Sigmoid colon (tissue), 7 donors: ENCODE results near the gene RNF25. TPM values are rescaled to one million over a fixed set of nuclear protein-coding genes. Genes with fewer than 3 reads are reported as not detected.

ENCODE experiments used
- DNase-seq: peaks from one replicate; pipeline ENCODE4 v3.0.0-alpha.2; 2019
- H3K27ac ChIP-seq, 4 donors: fragments of 200-600 bp; sonication (generic); one replicate each; pipeline ENCODE4 v1.5.1; 2016 to 2019; ENCODE audit warnings: mild to moderate bottlenecking in 1 of 4
- H3K27me3 ChIP-seq, 3 donors: fragments of 200-600 bp; sonication (generic); one replicate each; pipeline ENCODE4 v1.5.1; 2019; ENCODE audit warnings: mild to moderate bottlenecking in 1 of 3
- H3K36me3 ChIP-seq, 4 donors: fragments of 200-600 bp; sonication (generic); one replicate each; pipeline ENCODE4 v1.5.1; 2016 to 2019
- H3K4me1 ChIP-seq, 4 donors: fragments of 200-600 bp; sonication (generic); one replicate each; pipeline ENCODE4 v1.5.1; 2017 to 2019
- H3K4me3 ChIP-seq, 4 donors: fragments of 200-600 bp; sonication (generic); one replicate each; pipeline ENCODE4 v1.5.1; 2017 to 2019; ENCODE audit warnings: mild to moderate bottlenecking in 2 of 4, moderate library complexity in 1 of 4
- H3K9me3 ChIP-seq, 4 donors: fragments of 200-600 bp in 3 of 4; sonication (generic) in 3 of 4; one replicate each; pipeline versions ENCODE4 v1.5.1 to v1.6.1; 2013 to 2019
- CTCF ChIP-seq, 4 experiments: fragments of 450-650 bp in 3 of 4; fragments of 200-600 bp in 1 of 4; IDR thresholded peaks; one replicate each; pipeline ENCODE4 v1.5.1; 2016 to 2019; ENCODE audit warnings: antibody characterized with exemption in 4 of 4, mild to moderate bottlenecking in 3 of 4, moderate library complexity in 2 of 4
- EP300 ChIP-seq, 4 donors: sonication (generic); formaldehyde crosslinking; IDR thresholded peaks; one replicate each; pipeline ENCODE4 v1.6.1; 2017; ENCODE audit warnings: antibody characterized with exemption in 4 of 4
- POLR2A ChIP-seq, 2 donors: fragments of 450-650 bp; IDR thresholded peaks; one replicate each; pipeline ENCODE4 v1.6.1; 2016; ENCODE audit warnings: antibody characterized with exemption in 2 of 2, mild to moderate bottlenecking in 2 of 2, moderate library complexity in 2 of 2
- POLR2AphosphoS5 ChIP-seq, 4 donors: sonication (generic); formaldehyde crosslinking; IDR thresholded peaks; one replicate each; pipeline ENCODE4 v1.6.1; 2017; ENCODE audit warnings: antibody characterized with exemption in 4 of 4
- WGBS, 2 donors: extraction: QIAGEN DNeasy Blood & Tissue Kit; methylation state at CpG; one replicate each; pipeline ENCODE4 v1.1.7; 2013; 5-methylcytosine and 5-hydroxymethylcytosine counted together
- intact Hi-C: fragments of 100-400 bp; cut with DNase I; formaldehyde crosslinking; loops from one replicate; pipeline ENCODE4 v1.15.1; 2023
- polyA plus RNA-seq, 3 donors: library from polyadenylated mRNA; stranded (reverse); fragments of 200-250 nt; gene quantifications; one replicate each; pipeline ENCODE4 v1.2.3, GENCODE V29; 2013
- total RNA-seq, 4 donors: library from RNA; depleted of rRNA; stranded (reverse); fragments of >200 nt; gene quantifications; one replicate each; pipeline ENCODE4 v1.1.0, GENCODE V29; 2016
- donor health status: healthy with polysubstance abuse.
- donor health status: Bipolar disorder and iron deficiency.
- donor health status: healthy.

Gene RNF25
- total and polyA plus RNA-seq, 7 donors = 6.4 to 24.7 (median 19.2) TPM

GRCh38 chr2:218622606-218623365, 49.0 kb downstream of the RNF25 start:
- Histone ChIP-seq H3K27me3 (no peaks in the 10 kb centered on the region), H3K9me3 (no peaks in the 10 kb centered on the region), H3K4me3 (no peak overlapping the region), H3K27ac (no peak overlapping the region), H3K4me1 (peaks cover 0 to 13% (median 7%) of the 10 kb centered on the region in 4 donors), H3K36me3 (peaks cover 0 to 36% (median 7%) of the 10 kb centered on the region in 4 donors)
- intact Hi-C loops = no loop called here
- 72 to 76% methylated on average over 7 of the region's 7 CpGs for WGBS, 2 donors
- no peak for TF ChIP-seq CTCF (IDR thresholded peaks at IDR 0.05)
- no peak for TF ChIP-seq POLR2A (IDR thresholded peaks at IDR 0.05)
- no peak for TF ChIP-seq POLR2AphosphoS5 (IDR thresholded peaks at IDR 0.05)
- TF ChIP-seq EP300 (IDR thresholded peaks at IDR 0.05) = no peak
- DNase-seq = no peak

DNA sequence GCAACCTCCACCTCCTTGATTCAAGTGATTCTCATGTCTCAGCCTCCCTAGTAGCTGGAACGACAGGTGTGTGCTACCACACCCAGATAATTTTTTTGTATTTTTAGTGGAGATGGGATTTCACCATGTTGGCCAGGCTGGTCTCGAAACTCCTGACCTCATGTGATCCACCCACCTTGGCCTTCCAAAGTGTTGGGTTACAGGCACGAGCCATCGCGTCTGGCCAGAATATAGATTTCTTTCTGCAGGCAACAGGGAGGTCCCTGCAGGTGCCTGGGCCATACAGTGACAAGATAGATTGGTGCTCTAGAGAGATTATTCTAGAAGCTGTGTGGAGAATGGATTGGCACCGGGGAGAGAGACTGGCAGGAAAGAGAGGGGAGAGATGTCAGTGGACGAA, 50.8 kb downstream of the RNF25 start:
- TF ChIP-seq EP300 (IDR thresholded peaks at IDR 0.05) (no peak), CTCF (IDR thresholded peaks at IDR 0.05) (no peak)
- 79 to 82% methylated on average over 7 of the region's 7 CpGs for WGBS, 2 donors
- no peaks in the 10 kb centered on the region for H3K27me3 ChIP-seq
- no peak overlapping the region for H3K4me3 ChIP-seq
- peaks cover 0 to 20% (median 13%) of the 10 kb centered on the region in 4 donors for H3K4me1 ChIP-seq
- H3K27ac ChIP-seq = no peak overlapping the region
- DNase-seq = no peak
- peaks cover 0 to 27% (median 7%) of the 10 kb centered on the region in 4 donors for H3K36me3 ChIP-seq
- no peaks in the 10 kb centered on the region for H3K9me3 ChIP-seq
- intact Hi-C loops = no loop called here

DNA sequence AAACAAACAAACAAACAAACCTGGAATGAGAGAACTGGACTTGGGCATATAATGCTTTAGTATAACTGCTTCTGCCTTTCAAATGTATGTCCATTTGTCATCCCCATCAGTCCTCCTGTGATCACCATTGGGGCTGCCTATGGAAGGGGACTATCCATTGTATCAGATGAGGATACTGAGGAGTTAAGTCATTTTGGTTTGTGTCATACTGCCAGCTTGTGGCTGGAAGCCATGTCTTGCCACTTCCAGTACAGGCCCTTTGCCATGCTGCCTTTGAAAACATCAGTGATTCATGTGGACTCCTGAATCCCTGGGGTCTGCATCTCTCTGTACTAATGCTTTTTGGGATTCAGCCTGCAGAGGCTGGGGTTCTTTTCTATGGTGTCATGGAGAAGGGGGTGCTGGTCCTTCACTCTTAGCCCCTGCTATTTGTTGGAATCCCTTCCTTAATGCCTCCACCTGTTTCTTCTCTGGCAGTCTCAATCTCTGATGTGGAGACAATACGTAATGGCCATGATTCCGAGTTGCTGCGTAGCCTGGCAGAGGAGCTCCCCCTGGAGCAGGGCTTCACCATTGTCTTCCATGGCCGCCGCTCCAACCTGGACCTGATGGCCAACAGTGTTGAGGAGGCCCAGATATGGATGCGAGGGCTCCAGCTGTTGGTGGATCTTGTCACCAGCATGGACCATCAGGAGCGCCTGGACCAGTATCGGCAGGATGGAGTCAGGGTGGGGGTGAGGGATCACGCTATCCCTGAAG, 53.5 kb downstream of the RNF25 start:
- WGBS, 2 donors = 94% methylated on average over 9 of the region's 9 CpGs
- H3K4me1 ChIP-seq = peaks cover 0 to 28% (median 23%) of the 10 kb centered on the region in 4 donors
- H3K27me3 ChIP-seq = no peaks in the 10 kb centered on the region
- no peak overlapping the region for H3K4me3 ChIP-seq
- peaks cover 0 to 13% (median 7%) of the 10 kb centered on the region in 4 donors for H3K36me3 ChIP-seq
- intact Hi-C loops = loop anchor here (5.0 kb wide), 1 partner anchor 51 kb away; the partner anchor contains the start of genes CNOT9 and USP37
- DNase-seq = no peak
- TF ChIP-seq POLR2AphosphoS5 (IDR thresholded peaks at IDR 0.05) = no peak
- TF ChIP-seq EP300 (IDR thresholded peaks at IDR 0.05) = no peak
- TF ChIP-seq CTCF (IDR thresholded peaks at IDR 0.05) = no peak
- no peak for TF ChIP-seq POLR2A (IDR thresholded peaks at IDR 0.05)
- no peak overlapping the region for H3K27ac ChIP-seq
- H3K9me3 ChIP-seq = no peaks in the 10 kb centered on the region

GRCh38 chr2:218615868-218616315, 55.9 kb downstream of the RNF25 start:
- H3K27me3 ChIP-seq = no peaks in the 10 kb centered on the region
- TF ChIP-seq POLR2AphosphoS5 (IDR thresholded peaks at IDR 0.05) (peak; percentile 40 to 61 (median 54)), EP300 (IDR thresholded peaks at IDR 0.05) (peak; percentile 31 to 76 (median 54)), POLR2A (IDR thresholded peaks at IDR 0.05) (no peak), CTCF (IDR thresholded peaks at IDR 0.05) (no peak)
- peaks cover 0 to under 1% (median 0%) of the 10 kb centered on the region in 4 donors for H3K36me3 ChIP-seq
- WGBS, 2 donors = 31 to 65% methylated on average over 6 of the region's 6 CpGs
- peak overlapping the region; percentile 76 to 83 (median 80) for H3K27ac ChIP-seq
- intact Hi-C loops = loop anchor here (5.0 kb wide), 1 partner anchor 49 kb away; the partner anchor contains the start of genes CNOT9 and USP37
- DNase-seq = peak; percentile 91
- no peaks in the 10 kb centered on the region for H3K9me3 ChIP-seq
- H3K4me3 ChIP-seq = no peak overlapping the region
- peaks cover 0 to 18% (median 16%) of the 10 kb centered on the region in 4 donors for H3K4me1 ChIP-seq

Other genes starting within 250 kb of the RNF25 start
- 10 to 100 TPM in 2 of 4 donors, 1 to 10 TPM in 2; 6.6 to 11.4 (median 10.5) TPM for gene USP37, start 103.7 kb downstream of the RNF25 start, total RNA-seq
- 1 to 10 TPM; 1.8 to 6.0 (median 3.6) TPM for gene USP37, start 103.7 kb downstream of the RNF25 start, polyA plus RNA-seq
- 10 to 100 TPM; 25.0 to 36.2 (median 28.5) TPM for gene CNOT9, start 103.2 kb downstream of the RNF25 start, total RNA-seq
- gene CNOT9, start 103.2 kb downstream of the RNF25 start, polyA plus RNA-seq = 10 to 100 TPM in 1 of 3 donors, 1 to 10 TPM in 2; 9.6 to 23.8 (median 9.7) TPM
- 10 to 100 TPM; 10.9 to 42.4 (median 30.4) TPM for gene PLCD4, start 64.1 kb downstream of the RNF25 start, total RNA-seq
- under 1 TPM in 1 of 3 donors, not detected in 2; 0.64 TPM for gene PLCD4, start 64.1 kb downstream of the RNF25 start, polyA plus RNA-seq
- 10 to 100 TPM; 14.6 to 24.4 (median 19.5) TPM for gene ZNF142, start 12.4 kb downstream of the RNF25 start, total RNA-seq
- gene ZNF142, start 12.4 kb downstream of the RNF25 start, polyA plus RNA-seq = 10 to 100 TPM in 1 of 3 donors, 1 to 10 TPM in 2; 1.6 to 10.2 (median 4.8) TPM
- gene BCS1L, start 12.3 kb downstream of the RNF25 start, total RNA-seq = 10 to 100 TPM; 20.7 to 42.5 (median 25.2) TPM
- 10 to 100 TPM; 13.4 to 27.8 (median 20.4) TPM for gene BCS1L, start 12.3 kb downstream of the RNF25 start, polyA plus RNA-seq
- 10 to 100 TPM; 13.6 to 79.5 (median 27.0) TPM for gene STK36, start 84 bp upstream of the RNF25 start, total RNA-seq
- 10 to 100 TPM in 1 of 3 donors, 1 to 10 TPM in 2; 3.9 to 15.8 (median 4.2) TPM for gene STK36, start 84 bp upstream of the RNF25 start, polyA plus RNA-seq
- 10 to 100 TPM; 11.4 to 16.0 (median 12.5) TPM for gene TTLL4, start 38.8 kb upstream of the RNF25 start, total RNA-seq
- 10 to 100 TPM in 1 of 3 donors, 1 to 10 TPM in 2; 6.0 to 15.1 (median 6.0) TPM for gene TTLL4, start 38.8 kb upstream of the RNF25 start, polyA plus RNA-seq
- 10 to 100 TPM; 21.9 to 30.1 (median 25.7) TPM for gene CYP27A1, start 110.1 kb upstream of the RNF25 start, total RNA-seq
- gene CYP27A1, start 110.1 kb upstream of the RNF25 start, polyA plus RNA-seq = 10 to 100 TPM; 13.5 to 17.4 (median 14.6) TPM
- not detected for gene PRKAG3, start 159.8 kb upstream of the RNF25 start, total RNA-seq
- gene PRKAG3, start 159.8 kb upstream of the RNF25 start, polyA plus RNA-seq = not detected
- 1 to 10 TPM; 2.6 to 3.9 (median 3.1) TPM for gene WNT6, start 187.8 kb upstream of the RNF25 start, total RNA-seq
- 1 to 10 TPM in 1 of 3 donors, not detected in 2; 1.5 TPM for gene WNT6, start 187.8 kb upstream of the RNF25 start, polyA plus RNA-seq
- gene WNT10A, start 208.8 kb upstream of the RNF25 start, total RNA-seq = not detected
- under 1 TPM in 1 of 3 donors, not detected in 2; 0.38 TPM for gene WNT10A, start 208.8 kb upstream of the RNF25 start, polyA plus RNA-seq